Lower lobe of right lung (tissue), 2 donors: Measurements from ENCODE around the gene KLRC4. TPM values are rescaled to one million over a fixed set of nuclear protein-coding genes. Genes with fewer than 3 reads are reported as not detected.
A peak's percentile ranks its signal among the peaks of the same experiment; 100 is the strongest.
"Not testable (repeated sequence)": the region's sequence is repeated elsewhere in the genome, so short reads cannot be mapped to it uniquely, and the experiment has no call there.

Source experiments
- ATAC-seq, 2 donors: fragments of 200-7000 bp; cut with Tn5 transposase; one replicate each; pipeline ENCODE4 v1.9.1; 2020 to 2022; ENCODE audit warnings: mild to moderate bottlenecking in 2 of 2, moderate library complexity in 2 of 2
- DNase-seq: peaks from one replicate; pipeline ENCODE4 v3.0.0-alpha.2; 2020
- H3K27ac ChIP-seq: fragments of 200-600 bp; one replicate; pipeline ENCODE4 v1.8.0; 2022
- H3K27me3 ChIP-seq: fragments of 200-600 bp; one replicate; pipeline ENCODE4 v1.8.0; 2022; ENCODE audit warnings: low read depth
- H3K36me3 ChIP-seq: fragments of 200-600 bp; one replicate; pipeline ENCODE4 v1.8.0; 2022; ENCODE audit warnings: mild to moderate bottlenecking
- H3K4me1 ChIP-seq: fragments of 200-600 bp; one replicate; pipeline ENCODE4 v1.8.0; 2022
- H3K4me3 ChIP-seq: fragments of 200-600 bp; one replicate; pipeline ENCODE4 v1.8.0; 2022; ENCODE audit warnings: mild to moderate bottlenecking
- H3K9me3 ChIP-seq: fragments of 200-600 bp; one replicate; pipeline ENCODE4 v1.8.0; 2022
- intact Hi-C: fragments of 100-400 bp; cut with DNase I; formaldehyde crosslinking; loops from one replicate; pipeline ENCODE4 v1.11.0; 2022
- total RNA-seq: library from RNA; stranded (reverse); fragmentation: NEBNext Ultra II Directional; extraction: Animal tissue kit (Norgen Biotek cat#: 25700); gene quantifications from one replicate; pipeline ENCODE4 v1.2.1, GENCODE V29; 2021
- TF ChIP-seq, protein P1 (sequence below): fragments of 200-600 bp; IDR thresholded peaks from one replicate; pipeline ENCODE4 v1.8.0; 2022; ENCODE audit warnings: antibody characterized with exemption, mild to moderate bottlenecking
- donor health status: DM: no; HTN: yes; CAD: no; lungs with severe emphysema.

KLRC4 gene
- total RNA-seq, 1 donor from 2014 or later, result not detected

- DNase-seq, result no peak
- intact Hi-C loops, result no loop called here
- TF ChIP-seq, protein P1, sequence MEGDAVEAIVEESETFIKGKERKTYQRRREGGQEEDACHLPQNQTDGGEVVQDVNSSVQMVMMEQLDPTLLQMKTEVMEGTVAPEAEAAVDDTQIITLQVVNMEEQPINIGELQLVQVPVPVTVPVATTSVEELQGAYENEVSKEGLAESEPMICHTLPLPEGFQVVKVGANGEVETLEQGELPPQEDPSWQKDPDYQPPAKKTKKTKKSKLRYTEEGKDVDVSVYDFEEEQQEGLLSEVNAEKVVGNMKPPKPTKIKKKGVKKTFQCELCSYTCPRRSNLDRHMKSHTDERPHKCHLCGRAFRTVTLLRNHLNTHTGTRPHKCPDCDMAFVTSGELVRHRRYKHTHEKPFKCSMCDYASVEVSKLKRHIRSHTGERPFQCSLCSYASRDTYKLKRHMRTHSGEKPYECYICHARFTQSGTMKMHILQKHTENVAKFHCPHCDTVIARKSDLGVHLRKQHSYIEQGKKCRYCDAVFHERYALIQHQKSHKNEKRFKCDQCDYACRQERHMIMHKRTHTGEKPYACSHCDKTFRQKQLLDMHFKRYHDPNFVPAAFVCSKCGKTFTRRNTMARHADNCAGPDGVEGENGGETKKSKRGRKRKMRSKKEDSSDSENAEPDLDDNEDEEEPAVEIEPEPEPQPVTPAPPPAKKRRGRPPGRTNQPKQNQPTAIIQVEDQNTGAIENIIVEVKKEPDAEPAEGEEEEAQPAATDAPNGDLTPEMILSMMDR, result no peak
- no peaks in the 10 kb centered on the region for H3K36me3 ChIP-seq
- ATAC-seq, result no peak
- peaks cover 31% of the 10 kb centered on the region for H3K4me1 ChIP-seq
- H3K27me3 ChIP-seq, result no peaks in the 10 kb centered on the region
- H3K9me3 ChIP-seq, result no peaks in the 10 kb centered on the region
- H3K27ac ChIP-seq, result peak overlapping the region; percentile 25
- no peak overlapping the region for H3K4me3 ChIP-seq
Observed at GRCh38 chr12:10368206-10369171, 41.1 kb downstream of the KLRC4 start.

- peaks cover 34% of the 10 kb centered on the region for H3K4me1 ChIP-seq
- DNase-seq, H3K9me3 ChIP-seq, H3K36me3 ChIP-seq, H3K27me3 ChIP-seq, ATAC-seq, intact Hi-C loops, H3K4me3 ChIP-seq, H3K27ac ChIP-seq: not testable (repeated sequence)
Observed at GRCh38 chr12:10367714-10368113, 41.8 kb downstream of the KLRC4 start.

GRCh38 chr12:10366875-10367274 is 42.7 kb downstream of the KLRC4 start:
- ATAC-seq (peak in 1 of 2 donors; percentile 24), DNase-seq (no peak)
- Histone ChIP-seq H3K9me3 (no peaks in the 10 kb centered on the region), H3K4me3 (no peak overlapping the region), H3K27ac (peak overlapping the region; percentile 90), H3K4me1 (peaks cover 26% of the 10 kb centered on the region), H3K36me3 (no peaks in the 10 kb centered on the region), H3K27me3 (no peaks in the 10 kb centered on the region)
- intact Hi-C loops, result no loop called here
- TF ChIP-seq, protein P1, result no peak

- H3K27ac ChIP-seq, result peak overlapping the region; percentile 90
- H3K9me3 ChIP-seq, result no peaks in the 10 kb centered on the region
- ATAC-seq, result peak in 1 of 2 donors; percentile 26
- H3K36me3 ChIP-seq, result no peaks in the 10 kb centered on the region
- TF ChIP-seq, protein P1, result peak; percentile 21
- intact Hi-C loops, result no loop called here
- H3K4me3 ChIP-seq, result peak overlapping the region; percentile 72
- H3K27me3 ChIP-seq, result no peaks in the 10 kb centered on the region
- no peak for DNase-seq
- peaks cover 26% of the 10 kb centered on the region for H3K4me1 ChIP-seq
Observed at GRCh38 chr12:10365696-10366405, 43.7 kb downstream of the KLRC4 start.

DNA sequence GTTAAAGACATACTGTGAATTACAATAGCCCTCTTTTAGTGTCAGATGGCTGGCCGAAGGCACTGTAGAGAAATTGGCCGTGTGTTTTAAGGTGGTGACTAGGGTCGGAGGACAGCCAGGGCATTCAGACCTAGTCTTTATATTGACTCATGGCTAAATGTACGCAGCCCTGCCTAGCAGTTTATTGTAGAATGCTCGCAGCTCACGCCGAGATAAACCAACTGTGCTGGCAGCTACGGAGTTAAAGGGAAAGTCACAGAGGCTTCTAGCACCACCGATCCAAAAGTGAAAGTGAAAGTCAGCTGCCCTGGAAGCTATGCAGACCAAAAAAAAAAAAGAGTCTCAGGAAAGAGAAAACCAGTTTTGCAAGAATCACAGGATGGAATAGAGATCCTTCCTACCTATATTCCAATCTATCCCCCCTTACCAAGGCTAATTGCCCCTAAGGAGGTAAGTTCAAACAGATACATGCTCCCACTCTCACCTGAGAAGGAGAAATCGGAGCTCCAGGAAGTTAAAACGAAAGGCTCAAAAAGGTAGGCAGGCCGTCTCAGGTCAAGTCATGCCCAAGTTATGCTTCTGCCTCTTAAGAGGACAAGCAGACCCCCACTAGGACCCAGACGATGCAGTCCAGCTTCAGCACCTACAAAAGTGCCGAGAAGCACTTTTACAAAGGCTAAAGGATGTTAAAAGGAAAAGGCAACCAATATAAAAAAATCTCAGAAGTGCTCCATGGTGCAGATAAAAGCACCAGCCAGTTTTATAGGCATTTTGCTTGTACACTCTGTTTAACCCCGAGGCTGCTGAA is 44.5 kb downstream of the KLRC4 start:
- H3K4me1 ChIP-seq, result peaks cover 26% of the 10 kb centered on the region
- peak overlapping the region; percentile 90 for H3K27ac ChIP-seq
- TF ChIP-seq, protein P1, result no peak
- H3K4me3 ChIP-seq, result peak overlapping the region; percentile 72
- intact Hi-C loops, result no loop called here
- no peaks in the 10 kb centered on the region for H3K9me3 ChIP-seq
- DNase-seq, result peak; percentile 52
- H3K27me3 ChIP-seq, result no peaks in the 10 kb centered on the region
- no peaks in the 10 kb centered on the region for H3K36me3 ChIP-seq
- ATAC-seq, result peak; percentile 84 to 89
